ENCODE measurements around the gene DPF3.

DPF3 gene

DNA sequence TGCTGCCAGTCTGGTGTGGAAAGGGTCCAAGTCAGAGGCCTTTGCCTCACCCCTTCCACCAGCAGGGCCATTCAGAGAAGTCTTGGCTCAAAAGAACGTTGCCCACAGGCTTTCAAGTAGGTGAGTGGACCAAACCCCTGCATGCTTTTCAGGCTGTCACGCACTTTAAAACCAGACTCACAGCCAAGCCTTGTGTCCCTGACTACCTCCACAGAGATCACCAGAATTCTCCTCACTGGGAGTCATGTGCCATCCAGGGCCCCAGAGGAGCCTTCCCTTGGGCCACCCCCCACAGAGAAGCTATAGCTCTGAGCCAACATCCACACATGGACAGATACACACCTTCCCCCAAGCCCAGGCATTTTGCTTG is 283.1 kb downstream of the DPF3 start:
- DNase-seq, result no peak

GRCh38 chr14:72610096-72610830 is 283.6 kb downstream of the DPF3 start:
- DNase-seq, result no peak

DNA sequence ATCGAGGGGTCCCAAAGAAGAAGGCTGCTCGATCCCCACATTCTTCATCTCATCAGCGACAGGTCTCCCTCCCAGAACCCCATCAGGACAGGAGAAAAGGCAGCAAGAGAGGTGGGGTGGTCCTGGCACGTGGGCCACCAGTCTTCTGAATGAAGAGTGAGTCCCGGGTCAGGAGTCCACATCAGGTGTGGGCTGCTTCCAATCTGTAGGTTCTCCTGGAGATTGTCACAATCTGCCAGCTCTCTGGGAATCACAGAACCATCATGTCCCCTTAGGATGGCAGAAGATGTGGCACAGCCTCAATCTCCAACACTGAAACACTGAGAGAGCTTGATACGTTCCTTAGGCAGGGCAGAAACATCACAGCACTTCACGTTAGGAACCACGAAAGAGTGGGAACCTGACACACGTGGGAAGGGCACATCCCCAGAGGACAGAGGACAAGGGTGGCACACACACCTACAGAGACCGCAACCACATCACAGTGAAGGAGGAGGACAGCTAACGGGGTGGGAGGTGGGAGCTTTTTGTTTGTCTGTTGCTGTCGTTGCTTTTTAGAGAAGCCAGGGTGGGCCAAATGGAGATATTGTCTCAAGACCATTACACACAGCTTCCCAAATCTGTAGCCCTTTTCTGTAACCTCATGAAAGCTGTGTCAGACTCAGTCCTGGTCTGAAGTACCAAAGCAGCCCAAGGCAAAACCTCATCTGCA is 284.5 kb downstream of the DPF3 start:
- DNase-seq, result no peak

GRCh38 chr14:72608391-72609204 is 285.3 kb downstream of the DPF3 start:
- DNase-seq, result no peak

DNA sequence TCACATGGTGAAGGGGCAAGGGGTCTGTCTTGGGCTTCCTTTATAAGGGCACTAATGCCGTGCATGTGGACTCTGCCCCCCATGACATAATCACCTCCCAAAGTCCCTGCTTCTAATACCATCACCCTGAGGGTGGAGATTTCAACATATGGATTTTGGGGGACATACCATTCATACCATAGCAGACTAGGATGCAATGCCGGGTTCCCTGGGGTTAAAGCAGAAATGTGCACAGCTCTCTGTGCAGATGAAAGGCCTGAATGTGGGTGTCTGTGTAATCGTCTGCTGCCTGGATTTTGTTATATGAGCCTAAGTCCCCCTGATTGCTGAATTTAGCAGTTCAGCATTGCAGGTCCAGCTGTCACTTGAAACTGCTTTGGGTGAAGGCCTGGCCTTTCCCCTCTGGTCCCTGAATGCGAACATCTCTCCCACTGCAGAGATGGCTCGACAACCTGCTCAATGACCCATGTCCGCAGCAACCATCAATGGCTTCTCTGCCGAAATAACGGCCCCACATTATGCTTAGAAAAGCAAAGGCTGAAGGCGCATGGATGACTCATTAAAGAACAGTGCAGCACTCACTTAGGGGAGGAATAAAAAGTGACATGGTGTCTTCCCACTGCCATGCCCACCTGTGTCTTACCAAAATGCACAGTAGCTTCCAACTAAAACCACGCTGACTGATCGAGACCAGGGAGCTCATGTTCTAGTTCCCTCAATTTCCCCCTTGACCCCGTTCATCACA is 286.3 kb downstream of the DPF3 start:
- no peak for DNase-seq

- no peak for DNase-seq
These were observed 287.0 kb downstream of the DPF3 start for GRCh38 chr14:72606879-72607278.

DNA sequence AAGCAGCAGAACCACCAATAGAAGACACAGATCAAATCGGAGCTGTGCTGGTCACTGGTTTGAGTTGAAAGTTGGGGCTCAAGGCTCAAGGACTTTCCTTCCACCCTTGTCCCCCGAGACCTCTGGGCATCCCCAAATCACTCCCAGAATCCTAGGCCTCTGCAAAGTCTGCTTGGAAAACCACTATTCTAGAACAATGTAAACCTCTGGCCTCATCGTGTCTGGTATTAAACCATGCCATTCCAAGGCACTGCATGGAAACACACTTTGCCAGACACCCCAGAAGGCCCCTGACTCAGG is 288.0 kb downstream of the DPF3 start:
- DNase-seq, result no peak

GRCh38 chr14:72605096-72605920 is 288.6 kb downstream of the DPF3 start:
- no peak for DNase-seq

DNA sequence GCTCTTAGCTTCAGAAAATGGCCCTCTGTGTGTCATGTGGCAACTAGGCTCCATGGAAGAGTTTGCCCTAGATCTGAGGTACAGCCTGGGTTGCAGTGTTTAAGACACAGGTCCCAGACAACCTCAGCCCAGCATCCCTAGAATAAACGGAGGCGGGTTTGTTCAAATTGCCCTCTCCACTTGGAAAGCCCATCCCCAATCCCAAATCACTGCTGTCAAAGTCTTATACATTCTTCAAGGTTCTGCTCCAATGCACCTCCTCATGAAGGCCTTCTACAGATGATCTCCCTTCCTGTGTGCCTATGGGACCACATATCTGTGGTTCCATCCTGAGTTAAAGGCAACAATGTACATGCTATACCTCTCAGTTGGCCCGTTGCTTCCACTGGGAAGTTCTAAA is 289.8 kb downstream of the DPF3 start:
- DNase-seq, result no peak

- DNase-seq, result no peak
These were observed 290.3 kb downstream of the DPF3 start for GRCh38 chr14:72603639-72604038.

GRCh38 chr14:72600551-72601330 is 293.2 kb downstream of the DPF3 start:
- no peak for DNase-seq

GRCh38 chr14:72599579-72600470 is 294.1 kb downstream of the DPF3 start:
- no peak for DNase-seq

GRCh38 chr14:72598306-72598705 is 295.6 kb downstream of the DPF3 start:
- DNase-seq, result no peak

DNA sequence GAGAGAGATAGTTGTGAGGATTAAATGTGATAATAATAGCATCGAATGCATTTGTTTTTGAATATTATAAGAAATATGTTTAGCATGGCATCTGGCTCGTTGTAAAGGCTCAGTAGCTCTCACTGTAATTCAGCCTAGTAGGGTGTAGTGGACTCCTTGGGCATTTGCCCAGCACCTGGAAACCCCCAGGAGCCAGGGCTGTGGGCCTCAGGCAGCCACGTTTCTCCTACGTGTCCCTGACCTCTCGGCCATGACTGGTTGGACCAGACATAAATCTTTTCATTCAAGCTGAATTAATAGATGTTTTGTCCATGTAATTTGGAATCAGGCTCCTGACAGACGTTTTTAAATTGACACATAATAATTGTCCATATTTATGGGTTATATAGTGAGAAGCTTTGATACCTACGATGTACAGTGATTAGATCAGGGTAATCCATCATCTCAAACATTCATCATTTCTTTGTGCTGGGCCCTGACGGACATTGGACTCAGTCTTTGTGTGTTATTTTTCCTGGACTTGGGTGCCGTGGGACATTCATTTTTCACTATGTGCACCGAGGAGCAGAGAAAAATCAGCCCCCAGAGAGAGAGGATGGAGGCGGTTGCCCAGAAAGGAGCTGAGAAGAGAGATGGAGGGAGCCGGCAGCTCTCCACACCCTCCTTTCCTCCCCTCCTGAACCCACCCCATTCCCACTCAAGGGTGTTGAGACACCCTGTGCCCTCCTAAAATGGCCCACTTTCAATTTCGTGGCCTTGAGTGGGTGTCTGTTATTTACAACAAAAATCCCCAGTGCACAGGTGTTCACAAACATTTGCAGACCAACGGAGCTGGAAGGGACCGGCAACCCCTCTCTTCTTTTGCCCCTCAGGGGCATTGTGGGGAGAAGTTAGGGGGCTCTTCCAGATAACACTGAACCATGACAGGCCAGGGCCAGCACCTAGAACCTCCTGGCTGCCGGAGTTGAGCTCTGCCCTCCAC is 296.4 kb downstream of the DPF3 start:
- DNase-seq, result no peak

DNA sequence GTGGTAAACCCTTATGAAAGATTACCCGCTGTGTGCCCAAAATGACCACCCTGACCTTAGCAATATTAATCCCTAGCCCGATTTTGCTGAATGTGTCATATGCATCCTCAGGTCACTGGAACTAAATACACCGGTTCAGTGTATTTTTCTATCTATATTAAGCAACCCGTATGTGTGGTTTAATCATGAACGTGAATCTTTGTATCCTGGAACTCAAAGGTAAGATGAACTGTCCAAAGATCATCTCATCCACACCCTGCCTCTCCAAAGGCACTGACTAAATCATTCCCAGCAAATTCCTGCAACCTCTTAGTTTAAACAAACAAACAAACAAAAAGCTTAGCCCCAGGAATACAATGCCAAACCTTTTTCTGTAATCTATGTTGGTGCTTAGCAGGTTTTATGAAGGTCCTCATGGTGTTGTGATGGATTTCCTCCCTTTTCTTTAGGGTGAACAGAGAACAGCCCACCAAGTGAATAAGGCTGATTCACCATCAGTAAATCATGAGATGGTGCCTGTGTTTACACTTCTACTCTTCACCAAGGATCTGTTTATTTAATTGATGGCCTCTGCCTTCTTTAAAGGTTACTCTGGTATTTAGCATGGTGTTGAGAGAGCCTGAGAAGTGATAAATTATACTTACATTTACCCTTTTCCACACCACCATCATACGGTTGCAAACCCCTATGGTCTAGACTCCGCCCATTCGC is 298.6 kb downstream of the DPF3 start:
- no peak for DNase-seq

DNA sequence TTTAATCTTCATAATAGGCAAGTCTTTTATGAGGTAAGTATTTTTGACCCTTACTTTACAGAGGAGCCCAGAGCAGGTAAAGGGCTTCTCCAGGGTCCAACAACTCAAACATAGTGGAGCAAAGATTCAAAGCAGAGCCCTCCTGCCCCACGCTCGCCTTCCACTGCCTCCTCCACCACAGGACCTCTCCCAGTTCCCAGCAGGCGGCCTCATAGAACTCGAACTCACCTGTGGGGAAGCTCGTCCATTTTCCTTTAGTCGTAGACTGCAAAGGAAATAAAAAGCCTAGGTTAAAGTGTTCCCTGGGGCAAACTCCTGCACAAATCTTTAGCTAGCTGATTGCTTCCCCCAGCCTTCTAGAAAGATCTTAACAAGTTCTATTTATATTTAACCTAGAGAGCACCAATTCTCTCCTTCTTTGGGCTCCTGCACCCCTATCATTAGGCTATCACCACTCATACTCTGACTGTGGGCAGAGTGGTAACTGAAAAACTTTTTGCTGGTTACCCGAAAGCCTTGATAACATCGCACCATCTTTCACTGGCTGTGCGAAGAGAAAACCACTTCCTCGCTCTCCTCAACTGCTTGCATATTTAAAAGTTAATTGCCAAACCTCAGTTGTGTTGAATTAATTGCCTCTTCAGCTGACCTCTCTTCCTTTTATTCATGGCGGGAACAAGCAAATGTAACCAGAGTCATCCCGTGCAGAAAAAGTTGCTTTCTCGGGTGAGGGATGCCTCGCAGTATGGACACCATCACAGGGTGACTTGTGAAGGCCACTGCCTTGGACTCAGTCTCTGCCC is 299.6 kb downstream of the DPF3 start:
- DNase-seq, result no peak

- no peak for DNase-seq
These were observed 302.5 kb downstream of the DPF3 start for GRCh38 chr14:72591391-72591790.

DNA sequence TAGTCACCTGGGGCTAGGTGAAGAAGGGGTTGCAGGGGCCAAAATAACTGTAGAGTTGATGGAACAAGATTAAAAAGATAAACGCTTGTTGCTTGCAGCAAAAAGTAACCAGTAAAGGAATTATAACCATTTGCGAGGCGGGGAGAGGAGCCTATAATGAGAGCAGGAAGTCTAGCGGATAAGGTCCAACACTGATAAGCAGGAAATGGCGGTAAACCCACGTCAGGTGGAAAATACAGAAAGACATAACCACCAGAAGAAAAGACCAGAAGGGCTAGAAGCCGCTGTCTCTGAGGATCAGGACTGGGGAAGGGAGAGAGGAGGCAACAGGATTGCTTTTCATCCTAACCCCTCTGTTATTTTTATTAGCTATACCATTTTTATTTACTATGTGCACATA is 303.3 kb downstream of the DPF3 start:
- no peak for DNase-seq
